GM19372 (cell line): Measurements from ENCODE around the gene HOXD3.

ENCODE experiments used
- ATAC-seq: cut with Tn5 transposase; IDR thresholded peaks from one replicate; pipeline ENCODE4 v1.9.1; 2021; ENCODE audit warnings: mild to moderate bottlenecking, low read depth, moderate library complexity; ENCODE audit not compliant: unreplicated experiment

HOXD3 gene

DNA sequence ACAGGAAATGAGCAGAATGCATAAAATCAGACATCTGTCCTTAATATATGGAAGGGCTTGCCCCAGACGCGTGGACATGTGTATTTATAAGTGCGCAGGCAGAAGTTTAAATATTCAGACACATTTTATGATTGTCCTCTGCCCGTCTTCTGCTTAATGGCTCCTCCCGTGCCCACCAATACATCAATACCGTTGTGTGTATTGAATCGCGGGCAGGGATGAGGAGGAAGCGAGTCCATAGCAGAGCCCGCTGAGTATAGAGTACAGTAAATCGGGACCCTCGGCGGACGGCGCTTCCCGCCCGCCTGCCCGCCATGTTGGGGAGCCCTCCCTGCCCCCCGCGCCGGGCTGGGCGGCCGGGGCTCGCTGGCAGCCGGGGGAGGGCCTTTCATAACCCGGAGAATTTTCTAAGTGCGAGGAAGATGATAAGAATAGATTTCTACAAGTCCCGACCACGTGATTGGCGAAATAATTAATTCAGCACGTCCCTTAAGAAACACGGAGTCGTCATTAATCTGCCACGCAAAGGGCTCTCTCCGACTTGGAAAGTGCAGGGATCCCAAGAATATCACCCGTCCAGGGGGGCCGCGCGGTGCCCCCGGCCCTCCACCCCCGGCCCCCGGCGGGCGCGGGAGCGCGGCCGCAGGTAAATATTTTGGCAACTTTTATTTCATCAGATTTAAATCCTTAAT lies at the start of gene HOXD3:
HOXD3 (plus strand) TSS at position 501 of the 692 bp plus-strand sequence. CDS start 11,808 bp downstream, outside the sequence.
- no peak for ATAC-seq

DNA sequence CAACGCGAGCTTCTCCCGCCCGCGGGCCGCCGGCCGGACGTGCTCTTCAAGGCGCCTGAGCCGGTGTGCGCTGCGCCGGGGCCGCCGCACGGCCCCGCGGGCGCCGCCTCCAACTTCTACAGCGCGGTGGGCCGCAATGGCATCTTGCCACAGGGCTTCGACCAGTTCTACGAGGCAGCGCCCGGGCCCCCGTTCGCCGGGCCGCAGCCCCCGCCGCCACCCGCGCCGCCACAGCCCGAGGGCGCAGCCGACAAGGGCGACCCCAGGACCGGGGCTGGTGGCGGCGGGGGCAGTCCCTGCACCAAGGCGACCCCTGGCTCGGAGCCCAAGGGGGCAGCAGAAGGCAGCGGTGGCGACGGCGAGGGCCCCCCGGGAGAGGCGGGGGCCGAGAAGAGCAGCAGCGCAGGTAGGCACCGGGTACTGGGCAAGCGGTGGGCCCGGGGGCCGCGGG lies 49.4 kb upstream of the HOXD3 start:
- ATAC-seq, result no peak

DNA sequence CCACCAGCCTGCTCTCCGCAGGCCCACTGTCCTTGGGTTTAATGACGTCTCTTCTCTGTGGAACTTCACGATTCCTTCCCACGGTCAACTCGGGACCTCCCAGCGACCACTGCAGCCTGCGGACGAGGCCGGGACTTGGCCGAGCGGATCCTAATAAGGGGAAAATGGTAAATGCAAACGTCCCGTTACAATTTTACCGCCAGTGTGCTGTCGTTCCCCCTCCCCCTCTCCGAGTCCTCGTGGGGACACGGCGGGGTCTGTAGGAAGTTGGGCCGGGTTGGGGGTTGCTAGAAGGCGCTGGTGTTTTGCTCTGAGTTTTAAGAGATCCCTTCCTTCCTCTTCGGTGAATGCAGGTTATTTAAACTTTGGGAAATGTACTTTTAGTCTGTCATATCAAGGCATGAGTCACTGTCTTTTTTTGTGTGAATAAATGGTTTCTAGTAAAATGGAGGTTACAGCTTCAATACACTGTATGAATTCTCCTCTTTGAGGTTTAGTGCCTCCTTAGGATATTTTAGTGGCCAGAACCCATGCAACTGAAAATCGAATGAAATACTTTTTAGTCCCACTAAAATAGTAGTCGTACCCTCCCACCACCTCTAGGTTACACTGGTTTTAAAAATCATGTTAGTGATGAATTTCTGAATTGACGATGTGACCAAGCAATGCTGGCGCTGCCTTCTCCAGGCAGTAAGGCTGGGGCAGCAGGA lies 47.8 kb upstream of the HOXD3 start:
- no peak for ATAC-seq

DNA sequence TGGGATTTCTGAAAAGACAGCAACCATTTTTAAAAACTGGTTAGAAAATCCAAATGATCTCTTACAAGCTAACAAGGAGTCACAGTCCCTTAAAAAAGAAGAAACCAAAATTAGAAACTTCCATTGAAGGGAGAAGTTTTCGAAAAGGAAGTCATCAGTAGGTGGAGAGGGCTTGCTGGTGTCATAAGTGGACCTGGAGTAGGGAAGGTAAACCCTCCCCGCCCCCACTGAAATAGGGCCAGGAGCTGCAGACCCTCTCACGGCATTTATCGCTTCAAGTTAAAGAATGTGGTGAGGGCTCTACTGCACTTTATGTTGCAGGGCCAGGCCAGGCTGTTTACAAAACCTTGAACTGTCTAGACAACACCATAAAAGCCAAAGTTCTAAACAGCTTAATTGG lies 47.2 kb upstream of the HOXD3 start:
- no peak for ATAC-seq

DNA sequence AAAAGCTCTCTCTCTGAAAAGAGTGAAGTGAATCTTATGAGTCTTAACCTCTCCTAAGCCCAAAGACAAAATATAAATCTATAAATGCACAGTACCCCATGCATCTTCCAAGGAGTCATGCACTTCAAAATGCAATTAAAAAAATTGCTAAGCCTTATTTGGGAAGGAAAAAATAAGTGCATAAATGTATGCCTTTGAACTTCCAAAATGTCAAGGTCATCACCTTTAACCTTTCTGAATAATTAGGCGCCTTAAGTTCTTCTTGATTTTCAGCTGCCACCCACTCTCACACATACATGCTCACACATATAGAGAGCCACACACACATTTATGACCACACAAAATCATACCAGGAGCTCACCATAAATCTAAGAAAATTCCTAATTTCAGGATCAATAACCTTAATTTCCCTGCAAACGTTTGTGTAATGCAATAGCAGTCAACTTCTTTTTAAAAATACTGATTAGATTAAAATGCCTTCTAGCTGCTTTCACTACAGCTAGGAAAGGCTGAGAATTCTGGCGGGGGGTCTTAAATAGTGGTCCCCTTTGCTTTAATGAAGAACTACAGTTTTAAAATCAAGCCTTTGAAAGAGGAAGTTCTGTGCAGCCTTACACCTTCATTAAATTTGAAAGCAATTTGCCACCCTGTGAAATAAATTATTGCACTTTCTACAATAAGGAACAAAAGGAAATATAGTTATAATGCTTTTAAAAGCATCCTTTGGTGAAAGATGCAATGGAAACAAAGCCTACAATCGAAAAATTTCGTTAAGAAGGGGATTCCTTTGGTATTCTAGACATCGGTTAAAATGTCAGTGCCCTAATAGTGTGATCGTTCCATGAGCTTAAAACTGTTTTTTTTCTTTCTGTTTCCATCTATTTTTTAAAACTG lies 46.4 kb upstream of the HOXD3 start:
- no peak for ATAC-seq

DNA sequence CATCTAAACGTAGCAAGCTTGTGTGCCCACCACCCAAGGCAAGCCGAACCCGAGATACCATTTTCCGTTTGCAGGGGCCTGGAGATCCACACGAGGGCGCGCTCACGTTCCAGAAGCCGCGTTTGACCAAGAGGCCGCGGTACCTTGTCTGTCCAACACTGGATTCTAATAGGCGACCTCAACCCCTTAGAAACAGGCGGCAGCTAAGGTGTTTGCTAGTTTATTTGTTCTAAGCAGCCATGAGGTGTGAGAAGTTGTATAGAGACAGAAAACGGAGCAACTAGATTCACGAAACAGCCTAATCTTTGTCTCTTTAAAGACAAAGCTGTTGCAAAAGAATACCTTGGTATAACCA lies 45.8 kb upstream of the HOXD3 start:
- no peak for ATAC-seq

DNA sequence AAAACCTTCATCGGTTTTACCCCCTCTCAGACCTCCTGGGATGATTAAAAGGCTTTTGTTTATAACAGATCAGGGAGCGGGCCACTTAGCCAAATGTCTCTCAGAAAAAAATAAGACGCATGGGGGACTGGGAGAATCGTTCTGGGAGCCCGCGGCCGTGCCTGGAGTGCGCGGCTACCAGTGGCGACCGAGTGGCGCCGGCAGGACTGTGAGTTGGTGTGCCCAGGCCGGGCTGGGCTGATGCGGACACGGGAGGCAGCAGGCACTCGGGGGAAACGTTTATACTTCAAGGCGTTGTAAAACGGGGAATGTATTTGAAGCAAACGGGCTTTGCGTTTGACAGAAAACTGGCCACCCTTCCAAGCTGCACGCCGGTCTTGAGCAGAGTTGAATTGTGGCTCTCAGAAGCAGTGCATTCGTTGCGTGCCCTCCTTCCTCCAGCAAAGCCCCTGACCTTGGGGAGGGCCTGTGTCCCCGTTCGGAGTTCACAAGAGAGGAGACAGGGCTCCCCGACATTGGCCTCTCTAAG lies 45.2 kb upstream of the HOXD3 start:
- no peak for ATAC-seq

DNA sequence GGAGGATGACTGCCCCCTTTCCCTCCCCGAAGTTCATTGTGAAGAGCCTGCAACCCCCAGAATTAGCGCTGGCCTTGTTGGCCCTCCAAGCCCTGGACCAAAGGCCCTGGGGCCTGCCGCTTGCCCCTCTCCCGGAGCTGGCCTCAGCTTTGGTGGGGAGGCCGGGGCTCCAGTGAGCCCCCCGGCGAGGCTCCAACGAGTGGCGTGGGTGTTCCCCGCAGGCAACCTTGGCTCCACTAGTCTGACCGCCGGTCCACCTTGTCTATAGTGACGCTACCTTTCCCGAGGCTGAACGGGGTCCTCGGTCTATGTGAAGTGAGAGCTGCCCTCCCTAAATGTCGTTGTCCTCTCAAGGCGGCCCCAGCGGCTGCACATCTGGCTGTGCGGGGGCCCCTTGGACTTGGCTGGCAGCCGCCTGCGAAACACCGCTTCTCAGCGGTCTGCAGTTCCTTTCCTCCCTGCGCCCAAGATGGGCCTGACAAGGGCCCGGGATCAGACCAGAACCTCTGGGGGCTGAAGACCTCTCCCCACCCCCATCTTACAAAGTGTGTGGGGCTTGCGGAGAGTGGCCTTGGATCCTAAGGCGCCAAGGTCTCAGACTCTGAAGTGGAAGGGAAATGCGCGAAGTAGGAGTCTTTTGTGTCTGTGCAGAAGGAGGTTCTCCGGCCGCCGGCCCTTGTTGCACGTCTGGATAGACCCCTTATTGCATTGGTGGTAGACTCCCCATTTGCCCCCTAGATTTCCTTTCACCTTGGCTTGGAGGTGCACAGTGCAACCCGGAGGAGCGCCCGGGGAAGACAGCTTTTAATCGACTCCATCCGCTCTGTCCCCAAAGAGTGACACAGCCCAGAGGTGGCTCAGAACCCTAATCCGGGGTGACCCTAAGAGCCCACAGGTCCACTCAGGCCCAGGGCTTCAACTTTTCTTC lies 44.5 kb upstream of the HOXD3 start:
- ATAC-seq, result no peak

DNA sequence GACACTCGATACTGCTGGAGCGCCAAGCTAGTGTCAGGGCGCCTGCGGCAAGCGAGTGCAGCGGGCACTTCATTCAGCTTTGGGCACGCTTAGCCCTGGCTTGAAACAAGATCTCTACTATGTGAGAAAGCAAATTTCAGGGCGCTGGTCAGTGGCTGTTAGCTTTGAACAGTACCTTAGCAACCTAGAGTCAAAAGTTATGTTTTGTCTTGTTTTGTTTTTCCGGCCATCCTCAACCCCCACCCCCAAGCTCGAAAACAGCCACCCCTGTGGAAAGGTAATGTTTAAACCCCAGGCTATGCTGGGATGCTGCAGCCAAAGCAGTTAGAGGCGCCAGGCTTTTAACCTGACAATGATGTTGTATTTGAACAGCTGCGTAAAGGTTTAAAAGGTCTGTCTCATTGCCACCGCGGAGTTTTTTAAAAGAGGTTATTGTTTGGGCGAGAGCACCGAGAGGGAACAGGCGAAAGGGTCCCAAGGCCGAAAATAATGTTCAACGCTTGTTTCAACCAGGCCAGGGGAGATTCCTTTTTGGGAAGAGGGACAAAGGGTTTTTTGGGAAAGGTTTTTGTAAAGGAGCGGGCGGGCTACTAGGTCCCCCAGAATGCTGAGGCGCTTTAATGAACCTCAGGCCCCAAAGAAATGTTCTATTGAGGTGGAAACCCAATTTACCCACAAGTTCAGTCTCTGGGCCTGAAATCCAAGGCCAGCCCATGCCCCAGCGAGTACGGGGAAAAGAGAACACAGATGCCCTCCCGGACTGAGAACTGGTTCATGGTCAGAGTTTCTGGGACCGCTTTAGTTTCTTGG lies 42.8 kb upstream of the HOXD3 start:
- no peak for ATAC-seq

DNA sequence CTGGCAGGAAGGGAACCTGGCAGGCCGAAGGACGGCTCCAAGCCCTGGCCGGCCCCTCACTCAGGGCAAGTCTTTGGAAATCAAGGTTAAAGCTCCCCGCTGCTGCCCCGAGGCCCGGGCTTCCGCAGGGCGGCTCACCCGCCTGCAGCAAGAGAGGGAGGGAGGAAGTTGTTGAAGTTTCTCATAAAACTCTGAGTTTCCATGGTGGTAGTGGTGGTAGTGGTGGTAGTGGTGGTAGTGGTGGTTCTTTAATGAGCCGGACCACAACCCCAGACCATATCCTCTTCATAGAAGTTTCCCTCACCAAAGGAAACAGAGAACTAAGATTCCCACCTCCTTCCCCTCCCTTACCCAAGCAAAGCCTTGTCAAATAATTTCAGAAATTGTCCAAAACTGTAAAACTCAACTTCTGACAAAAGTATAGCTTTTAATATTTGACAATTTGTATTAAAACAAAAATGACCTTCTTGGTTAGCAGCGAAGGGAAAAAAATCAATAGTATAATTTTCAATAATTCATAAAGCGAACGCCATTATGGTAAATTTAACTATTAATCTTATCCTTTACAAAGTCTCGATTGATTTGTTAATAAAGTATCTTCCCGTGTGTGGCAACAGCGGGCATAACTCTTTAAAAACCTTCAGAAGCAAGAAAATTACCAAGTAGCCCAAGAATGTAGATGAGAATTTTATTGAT lies 42.0 kb upstream of the HOXD3 start:
- ATAC-seq, result no peak

DNA sequence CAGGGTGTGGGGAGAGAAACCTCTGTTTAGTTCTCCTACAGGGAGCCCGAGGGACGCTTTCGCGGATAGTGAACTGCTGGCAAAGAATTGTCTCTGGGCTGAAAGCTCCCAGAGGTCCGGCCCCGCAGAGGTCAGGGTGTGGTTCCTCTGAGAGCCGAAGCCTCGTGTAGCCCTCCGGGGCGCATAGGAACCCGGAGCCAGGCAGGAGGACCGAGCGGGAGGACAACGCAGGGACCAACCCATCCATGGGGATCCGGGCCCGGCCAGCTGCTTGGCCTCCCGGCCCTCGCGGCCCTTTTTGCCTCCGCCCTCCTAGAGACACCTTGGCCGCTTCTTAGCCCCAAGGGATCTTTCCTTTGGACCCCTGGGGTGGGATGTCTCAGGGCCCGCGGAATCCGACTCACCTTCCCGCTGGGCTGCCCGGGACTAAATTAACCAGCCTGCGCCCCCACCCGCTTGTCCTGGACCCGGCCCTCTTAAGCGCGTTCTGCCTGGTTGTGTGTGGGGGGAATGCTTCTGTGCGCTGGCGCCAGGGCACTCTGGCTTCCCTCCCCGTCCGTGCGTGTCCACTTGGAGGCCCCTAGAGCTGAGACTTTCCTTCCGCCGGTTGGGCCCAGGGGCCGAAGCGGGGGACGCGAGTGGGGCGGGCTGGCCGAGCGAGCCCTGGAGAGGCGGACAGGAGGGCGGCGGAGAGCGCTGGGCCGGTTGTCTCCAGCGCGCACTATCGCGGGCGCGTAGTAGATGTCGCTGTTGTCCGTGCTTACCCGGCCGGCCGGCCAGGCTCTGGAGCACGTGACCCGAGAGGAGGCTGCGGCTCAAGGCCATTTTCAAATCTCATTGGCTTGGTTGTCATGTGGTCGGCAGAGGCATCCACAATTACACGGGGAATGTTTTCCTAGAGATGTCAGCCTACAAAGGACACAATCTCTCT lies 41.0 kb upstream of the HOXD3 start, which contains the start of gene HOXD10:
HOXD10 (plus strand) TSS at position 896 of the 931 bp plus-strand sequence. CDS start 56 bp downstream, outside the sequence.
- no peak for ATAC-seq

DNA sequence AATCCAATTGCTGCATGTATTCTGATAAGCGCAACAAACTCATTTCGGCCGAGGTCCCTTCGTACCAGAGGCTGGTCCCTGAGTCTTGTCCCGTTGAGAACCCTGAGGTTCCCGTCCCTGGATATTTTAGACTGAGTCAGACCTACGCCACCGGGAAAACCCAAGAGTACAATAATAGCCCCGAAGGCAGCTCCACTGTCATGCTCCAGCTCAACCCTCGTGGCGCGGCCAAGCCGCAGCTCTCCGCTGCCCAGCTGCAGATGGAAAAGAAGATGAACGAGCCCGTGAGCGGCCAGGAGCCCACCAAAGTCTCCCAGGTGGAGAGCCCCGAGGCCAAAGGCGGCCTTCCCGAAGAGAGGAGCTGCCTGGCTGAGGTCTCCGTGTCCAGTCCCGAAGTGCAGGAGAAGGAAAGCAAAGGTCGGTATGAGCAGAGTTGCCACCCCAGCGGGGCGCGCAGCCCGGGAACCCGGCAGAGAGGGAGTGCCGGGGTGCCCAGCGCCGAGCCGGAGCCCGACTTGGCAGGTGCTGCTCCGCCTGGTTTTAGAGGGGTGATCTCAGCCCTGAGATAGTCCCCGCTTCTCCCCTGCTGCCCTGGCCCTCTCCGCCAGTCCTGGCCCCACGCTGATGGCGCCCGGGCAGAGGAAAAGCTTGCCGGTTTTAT lies 39.8 kb upstream of the HOXD3 start:
- no peak for ATAC-seq

DNA sequence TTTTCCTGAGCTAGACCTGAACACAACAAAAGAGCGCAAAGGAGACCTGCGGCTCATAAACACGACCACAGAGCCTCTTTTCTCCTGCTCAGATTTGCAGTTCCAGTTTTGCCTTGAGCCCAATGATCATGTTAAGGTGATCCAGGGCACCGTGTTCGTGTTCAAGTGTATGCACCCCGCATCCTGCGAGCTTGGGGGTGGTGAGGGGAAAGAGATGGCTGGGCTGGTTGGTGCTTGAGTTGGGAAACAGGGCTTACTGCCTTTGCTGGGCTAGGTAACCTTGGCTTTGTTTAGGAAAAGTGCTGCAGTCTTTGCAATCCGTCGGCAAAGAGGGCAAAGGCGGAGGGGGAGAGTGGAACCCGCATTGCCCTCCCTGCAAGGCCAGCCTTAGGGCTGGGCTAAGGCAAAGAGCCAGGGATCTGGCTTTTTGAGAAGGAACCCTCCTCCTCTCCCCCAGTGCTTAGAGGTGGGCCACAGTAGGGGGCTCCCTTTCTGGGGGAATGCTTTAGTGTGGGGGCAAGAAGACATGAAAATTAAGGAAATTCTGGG lies 39.2 kb upstream of the HOXD3 start:
- ATAC-seq, result no peak

DNA sequence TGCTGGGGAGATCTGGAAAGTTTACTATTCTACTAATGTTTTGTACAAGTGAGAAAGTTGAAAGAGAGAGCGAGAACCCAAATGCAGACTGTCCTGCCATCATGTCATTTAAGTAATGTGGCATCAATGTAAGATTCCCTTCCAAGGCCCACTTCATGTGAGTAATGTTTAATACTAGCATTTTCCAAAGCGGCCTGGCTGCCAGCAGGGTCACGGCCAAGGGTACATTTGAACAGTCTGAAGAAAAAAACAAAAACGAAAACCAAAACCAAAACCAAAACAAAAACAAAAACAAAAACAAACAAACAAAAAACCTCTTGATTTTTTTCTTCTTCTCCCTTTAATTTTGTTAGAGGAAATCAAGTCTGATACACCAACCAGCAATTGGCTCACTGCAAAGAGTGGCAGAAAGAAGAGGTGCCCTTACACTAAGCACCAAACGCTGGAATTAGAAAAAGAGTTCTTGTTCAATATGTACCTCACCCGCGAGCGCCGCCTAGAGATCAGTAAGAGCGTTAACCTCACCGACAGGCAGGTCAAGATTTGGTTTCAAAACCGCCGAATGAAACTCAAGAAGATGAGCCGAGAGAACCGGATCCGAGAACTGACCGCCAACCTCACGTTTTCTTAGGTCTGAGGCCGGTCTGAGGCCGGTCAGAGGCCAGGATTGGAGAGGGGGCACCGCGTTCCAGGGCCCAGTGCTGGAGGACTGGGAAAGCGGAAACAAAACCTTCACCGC lies 38.3 kb upstream of the HOXD3 start:
- ATAC-seq, result no peak

DNA sequence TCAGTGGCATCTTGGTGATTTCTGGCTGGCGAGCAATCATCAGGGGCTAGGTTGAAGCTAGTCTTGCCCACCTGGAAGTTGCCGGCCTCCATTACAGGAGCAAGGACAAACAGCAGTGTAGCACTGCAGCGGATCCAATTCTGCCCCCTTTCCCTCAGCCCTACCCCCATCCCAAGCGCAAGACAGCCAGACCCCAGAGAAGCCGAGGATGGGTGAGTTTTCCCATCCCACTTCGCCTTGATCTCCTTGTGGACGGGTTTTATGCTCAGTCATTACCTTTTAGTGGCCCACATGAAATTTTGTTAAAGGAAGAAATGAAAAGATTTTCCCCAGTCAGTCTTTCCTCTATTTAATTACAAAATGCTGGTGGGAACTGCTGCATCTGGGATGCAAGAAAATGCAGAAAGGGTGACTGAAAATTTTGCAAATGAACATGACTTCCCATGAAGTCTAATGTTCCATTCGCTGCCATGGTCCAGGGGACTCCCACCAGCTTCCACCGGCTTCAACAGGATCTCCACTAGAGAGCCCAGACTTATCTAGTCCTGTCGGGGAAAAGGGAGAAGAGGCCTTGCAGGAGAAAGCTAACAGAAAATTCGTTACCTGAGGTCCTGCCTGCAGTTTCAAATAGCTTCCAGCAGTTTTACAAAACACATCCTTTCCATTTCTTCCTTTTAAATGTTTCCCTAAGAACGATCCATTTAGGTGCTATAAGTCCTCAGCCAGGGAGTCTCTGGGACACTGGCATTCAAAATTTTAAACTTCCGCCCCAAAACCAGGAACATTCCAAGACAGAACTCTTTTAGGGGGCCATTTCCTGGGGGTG lies 36.5 kb upstream of the HOXD3 start:
- no peak for ATAC-seq
